H1 (cell line): ENCODE measurements around the gene DDX23. TPM values are rescaled to one million over a fixed set of nuclear protein-coding genes. Genes with fewer than 3 reads are reported as not detected.

Source experiments
- CTCF ChIA-PET: fragments of 300-600 bp; sonication (Branson Sonifier 250); formaldehyde crosslinking; loops from one replicate; lab custom pipeline; 2021; ENCODE audit not compliant: partially characterized antibody; lab: Charles Lee
- POLR2A ChIA-PET: fragments of 300-600 bp; sonication (Branson Sonifier 250); formaldehyde crosslinking; loops from one replicate; lab custom pipeline; 2021; ENCODE audit warnings: inconsistent platforms; ENCODE audit not compliant: partially characterized antibody; lab: Charles Lee
- DNase-seq, 2 experiments: peaks; one replicate each; pipeline versions ENCODE4 v3.0.0 to v3.0.0-alpha.2; 2010 to 2022; ENCODE audit warnings: low spot score in 2 of 2, low read depth in 1 of 2, mixed read lengths in 1 of 2
- FAIRE-seq: peaks from 2 replicates; lab custom pipeline; 2011; peaks lifted over from hg19 to GRCh38; lab: Jason Lieb, UNC
- H2AFZ ChIP-seq: 2 replicates; pipeline ENCODE4 v1.8.1; 2012; ENCODE audit warnings: low read length, inconsistent platforms
- H2AK5ac ChIP-seq: 2 replicates; pipeline ENCODE4 v1.6.1; 2013; ENCODE audit warnings: low read depth, low read length
- H2BK120ac ChIP-seq: replicated peaks from 2 replicates; pipeline ENCODE3; 2013; ENCODE audit warnings: low read depth, low read length, inconsistent platforms
- H2BK12ac ChIP-seq: 2 replicates; pipeline ENCODE4 v1.6.1; 2013; ENCODE audit warnings: low read depth, low read length
- H2BK15ac ChIP-seq: 2 replicates; pipeline ENCODE4 v1.6.1; 2013; ENCODE audit warnings: low read length
- H2BK20ac ChIP-seq: 2 replicates; pipeline ENCODE4 v1.6.1; 2013; ENCODE audit warnings: low read length
- H2BK5ac ChIP-seq: 2 replicates; pipeline ENCODE4 v1.6.1; 2013; ENCODE audit warnings: low read depth, low read length
- H3K14ac ChIP-seq: 2 replicates; pipeline ENCODE4 v1.6.1; 2013; ENCODE audit warnings: inconsistent platforms; ENCODE audit not compliant: insufficient read length
- H3K18ac ChIP-seq: 2 replicates; pipeline ENCODE4 v1.6.1; 2013; ENCODE audit warnings: low read length; ENCODE audit errors: extremely low read depth
- H3K23ac ChIP-seq: 2 replicates; pipeline ENCODE4 v1.6.1; 2013; ENCODE audit warnings: inconsistent platforms; ENCODE audit not compliant: insufficient read length
- H3K23me2 ChIP-seq: 2 replicates; pipeline ENCODE4 v1.6.1; 2013; ENCODE audit warnings: low read depth, low read length
- H3K27ac ChIP-seq: 2 replicates; pipeline ENCODE4 v1.6.1; 2011; ENCODE audit warnings: low read depth, low read length, inconsistent platforms
- H3K27me3 ChIP-seq, 4 experiments: replicated peaks in 1 of 4; 1 replicate in 1 of 4; 2 replicates in 3 of 4; pipeline versions ENCODE4 v1.6.1 to v1.8.1; 2011 to 2013; ENCODE audit warnings: low read length in 3 of 4, mild to moderate bottlenecking in 3 of 4, inconsistent platforms in 2 of 4, mixed read lengths in 2 of 4, moderate library complexity in 1 of 4; ENCODE audit not compliant: control insufficient read depth in 3 of 4, insufficient read depth in 3 of 4; ENCODE audit errors: extremely low read depth in 1 of 4
- H3K36me3 ChIP-seq, 4 experiments: 2 replicates each; pipeline versions ENCODE4 v1.6.1 to v1.8.1; 2011 to 2013; ENCODE audit warnings: mild to moderate bottlenecking in 4 of 4, low read length in 3 of 4, moderate library complexity in 2 of 4, control low read depth in 1 of 4, inconsistent platforms in 1 of 4; ENCODE audit not compliant: insufficient read depth in 4 of 4, control insufficient read depth in 2 of 4
- H3K4ac ChIP-seq: replicated peaks from 2 replicates; pipeline ENCODE3; 2013; ENCODE audit warnings: low read length, low read depth, mixed read lengths, inconsistent platforms; ENCODE audit not compliant: insufficient read length
- H3K4me1 ChIP-seq, 4 experiments: replicated peaks in 1 of 4; 1 replicate in 1 of 4; 2 replicates in 3 of 4; pipeline versions ENCODE4 v1.6.1 to v1.8.1; 2011 to 2013; ENCODE audit warnings: low read length in 3 of 4, inconsistent platforms in 2 of 4, mixed read lengths in 1 of 4; ENCODE audit not compliant: insufficient read depth in 4 of 4, control insufficient read depth in 3 of 4
- H3K4me2 ChIP-seq, 2 experiments: 2 replicates each; pipeline versions ENCODE4 v1.6.1 to v1.8.1; 2011 to 2013; ENCODE audit warnings: low read depth in 2 of 2, low read length in 2 of 2, control low read depth in 1 of 2, inconsistent platforms in 1 of 2, mild to moderate bottlenecking in 1 of 2; ENCODE audit not compliant: insufficient read depth in 1 of 2
- H3K4me3 ChIP-seq, 4 experiments: fragments of 200-600, 300-600 bp in 1 of 4; sonication (generic), shearing (Covaris generic), sonication (Bioruptor Twin) in 1 of 4; 2 replicates each; pipeline versions ENCODE4 v1.5.1 to v1.8.1; 2011 to 2016; ENCODE audit warnings: low read length in 4 of 4, low read depth in 3 of 4, control low read depth in 2 of 4, inconsistent platforms in 2 of 4, mild to moderate bottlenecking in 2 of 4, mixed read lengths in 1 of 4, moderate library complexity in 1 of 4; ENCODE audit not compliant: insufficient read depth in 2 of 4; ENCODE audit errors: extremely low read depth in 1 of 4
- H3K56ac ChIP-seq: replicated peaks from 2 replicates; pipeline ENCODE3; 2013; ENCODE audit warnings: low read depth, mild to moderate bottlenecking, mixed read lengths, low read length, inconsistent platforms; ENCODE audit not compliant: insufficient read length
- H3K79me1 ChIP-seq: 2 replicates; pipeline ENCODE4 v1.6.1; 2013; ENCODE audit warnings: low read depth, low read length, control low read depth
- H3K79me2 ChIP-seq, 2 experiments: 2 replicates each; pipeline versions ENCODE4 v1.6.1 to v1.8.1; 2012 to 2013; ENCODE audit warnings: low read length in 2 of 2, mild to moderate bottlenecking in 2 of 2, inconsistent platforms in 1 of 2; ENCODE audit not compliant: insufficient read depth in 2 of 2, control insufficient read depth in 1 of 2
- H3K9ac ChIP-seq, 4 experiments: replicated peaks in 1 of 4; 1 replicate in 1 of 4; 2 replicates in 3 of 4; pipeline versions ENCODE4 v1.6.1 to v1.8.1; 2011 to 2013; ENCODE audit warnings: low read depth in 3 of 4, low read length in 3 of 4, control low read depth in 2 of 4, mild to moderate bottlenecking in 2 of 4, moderate library complexity in 2 of 4, inconsistent platforms in 1 of 4; ENCODE audit errors: extremely low read depth in 1 of 4
- H3K9me3 ChIP-seq, 2 experiments: 2 replicates each; pipeline versions ENCODE4 v1.6.1 to v1.8.1; 2012 to 2013; ENCODE audit warnings: mild to moderate bottlenecking in 2 of 2, moderate library complexity in 2 of 2, control low read depth in 1 of 2, inconsistent platforms in 1 of 2, low read depth in 1 of 2, low read length in 1 of 2, mixed read lengths in 1 of 2; ENCODE audit not compliant: insufficient read depth in 2 of 2
- H4K20me1 ChIP-seq, 2 experiments: replicated peaks in 1 of 2; 2 replicates each; pipeline versions ENCODE3 to v1.8.1; 2011 to 2013; ENCODE audit warnings: inconsistent platforms in 2 of 2, low read length in 2 of 2, mild to moderate bottlenecking in 1 of 2; ENCODE audit not compliant: insufficient read depth in 2 of 2, control insufficient read depth in 1 of 2
- H4K5ac ChIP-seq: 2 replicates; pipeline ENCODE4 v1.6.1; 2013; ENCODE audit warnings: low read length, low read depth, mixed read lengths, inconsistent platforms; ENCODE audit not compliant: insufficient read length
- H4K8ac ChIP-seq: 2 replicates; pipeline ENCODE4 v1.8.0; 2013; ENCODE audit warnings: mild to moderate bottlenecking, moderate library complexity, low read length, inconsistent platforms; ENCODE audit not compliant: insufficient read depth; ENCODE audit errors: extremely low read depth
- H4K91ac ChIP-seq: replicated peaks from 2 replicates; pipeline ENCODE3; 2013; ENCODE audit warnings: low read length, mixed read lengths, inconsistent platforms; ENCODE audit not compliant: insufficient read length
- BACH1 ChIP-seq: IDR thresholded peaks from 2 replicates; pipeline ENCODE4 v1.6.1; 2012; ENCODE audit warnings: low read length, improper control_type of control experiment
- BCL11A ChIP-seq, 2 experiments: IDR thresholded peaks; one replicate each; pipeline ENCODE4 v1.6.1; 2011; ENCODE audit warnings: low read depth in 2 of 2, low read length in 2 of 2, mild to moderate bottlenecking in 2 of 2
- CBX5 ChIP-seq: fragments of 300-800, 300-1000 bp; sonication (generic); IDR thresholded peaks from 2 replicates; pipeline ENCODE4 v1.7.1; 2016; ENCODE audit warnings: antibody characterized with exemption, low read length, low read depth
- POLR2AphosphoS5 ChIP-seq: IDR thresholded peaks from 2 replicates; pipeline ENCODE4 v1.6.1; 2011; ENCODE audit warnings: low read depth, low read length
- WGBS, 2 experiments: shearing (Covaris generic) in 1 of 2; methylation state at CpG; one replicate each; pipeline versions ENCODE4 v1.1.6 to v1.1.7; 2013 to 2015; ENCODE audit warnings: low lambda C conversion rate in 2 of 2, mixed read lengths in 2 of 2, inconsistent platforms in 1 of 2, low coverage in 1 of 2, missing lambda C conversion rate in 1 of 2; ENCODE audit not compliant: insufficient replicate concordance in 2 of 2, insufficient coverage in 1 of 2, insufficient read length in 1 of 2; ENCODE audit errors: extremely low coverage in 1 of 2, missing lambda C conversion rate in 1 of 2; 5-methylcytosine and 5-hydroxymethylcytosine counted together
- polyA plus RNA-seq, 7 experiments: library from polyadenylated mRNA; depleted of rRNA in 3 of 7; stranded (reverse) in 5 of 7; unstranded in 2 of 7; fragments of >200 nt in 5 of 7; fragments of 200-250 nt in 2 of 7; gene quantifications; 1 replicate in 5 of 7; 2 replicates in 1 of 7; 4 replicates in 1 of 7; pipeline versions ENCODE4 v1.2.1 to v1.2.3, GENCODE V29; 2011 to 2013; ENCODE audit warnings: missing spikeins in 2 of 7, mixed read lengths in 2 of 7
- total RNA-seq: library from RNA; stranded (reverse); fragmentation: NEBNext Ultra II Directional; extraction: Animal tissue kit (Norgen Biotek cat#: 25700); gene quantifications from 2 replicates; pipeline ENCODE4 v1.2.1, GENCODE V29; 2021
- TF ChIP-seq, protein P1 (sequence below): IDR thresholded peaks from 2 replicates; pipeline ENCODE4 v1.6.1; 2012; ENCODE audit warnings: inconsistent platforms

DDX23 gene
- total and polyA plus RNA-seq, 2 of the 8 experiments (the other 6 are each of a cell fraction or from before 2014, with no cell fraction given) = 43.5 to 107 TPM

DNA sequence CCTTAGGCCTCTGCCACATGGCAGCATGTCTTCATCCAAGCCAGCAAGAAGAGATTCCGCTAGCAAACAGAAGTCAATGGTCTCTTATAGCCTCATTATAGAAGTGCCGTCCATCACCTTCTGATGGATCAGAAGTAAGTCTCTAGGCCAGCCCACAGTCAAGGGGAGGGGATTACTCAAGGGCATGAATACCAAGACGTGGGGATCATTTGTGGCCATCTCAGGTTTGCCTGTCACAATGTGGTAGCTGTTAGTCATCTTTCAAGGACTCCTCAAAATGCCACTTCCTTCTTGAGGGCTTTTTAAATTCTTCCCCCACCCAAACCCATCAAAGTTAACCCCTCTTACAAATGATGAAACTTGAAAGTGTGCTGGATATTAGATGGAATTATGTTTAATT, 55.0 kb downstream of the DDX23 start:
- Histone ChIP-seq H3K4ac (no peak overlapping the region), H2AK5ac (no peak overlapping the region), H4K20me1 (no peaks in the 10 kb centered on the region), H3K4me3 (no peak overlapping the region), H3K79me1 (no peaks in the 10 kb centered on the region), H3K23ac (no peak overlapping the region), H3K36me3 (no peaks in the 10 kb centered on the region), H3K9me3 (no peaks in the 10 kb centered on the region), H4K8ac (no peak overlapping the region), H2BK5ac (no peak overlapping the region), H3K79me2 (no peaks in the 10 kb centered on the region), H3K14ac (no peak overlapping the region), H4K91ac (no peak overlapping the region), H2BK15ac (no peak overlapping the region), H2AFZ (no peak overlapping the region), H2BK12ac (no peak overlapping the region), H3K27me3 (no peaks in the 10 kb centered on the region), H3K4me2 (no peak overlapping the region), H3K27ac (no peak overlapping the region), H3K18ac (no peak overlapping the region), H2BK120ac (no peak overlapping the region), H3K56ac (no peak overlapping the region), H3K4me1 (no peaks in the 10 kb centered on the region), H3K23me2 (no peaks in the 10 kb centered on the region), H4K5ac (no peak overlapping the region), H2BK20ac (no peak overlapping the region), H3K9ac (no peak overlapping the region)
- 70% methylated on average over 3 of the region's 3 CpGs; no CpG with 5 or more reads in 1 of the 2 experiments for WGBS, 2 experiments
- no peak for FAIRE-seq
- ChIA-PET CTCF (interaction anchor here (0.8 to 11.1 kb wide), 13 partner anchors 9 to 211 kb away, joined by 3 to 205 read pairs (median 7); no protein-coding TSS in a partner anchor), POLR2A (no interaction called here)
- DNase-seq = no peak
- TF ChIP-seq CBX5 (no peak), POLR2AphosphoS5 (no peak), BACH1 (no peak), BCL11A (IDR thresholded peaks at IDR 0.05; ENCODE audit: low read depth in 2 of 2, low read length in 2 of 2) (no peak)
- TF ChIP-seq, protein P1, sequence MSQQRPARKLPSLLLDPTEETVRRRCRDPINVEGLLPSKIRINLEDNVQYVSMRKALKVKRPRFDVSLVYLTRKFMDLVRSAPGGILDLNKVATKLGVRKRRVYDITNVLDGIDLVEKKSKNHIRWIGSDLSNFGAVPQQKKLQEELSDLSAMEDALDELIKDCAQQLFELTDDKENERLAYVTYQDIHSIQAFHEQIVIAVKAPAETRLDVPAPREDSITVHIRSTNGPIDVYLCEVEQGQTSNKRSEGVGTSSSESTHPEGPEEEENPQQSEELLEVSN = no peak
